Spleen (tissue), 11 donors: ENCODE measurements around the gene HSBP1L1. TPM values are rescaled to one million over a fixed set of nuclear protein-coding genes. Genes with fewer than 3 reads are reported as not detected.

Experiments used
- DNase-seq: peaks from one replicate; pipeline ENCODE4 v3.0.0-alpha.2; 2020
- H3K27ac ChIP-seq, 8 donors: fragments of 200-600 bp; sonication (generic) in 7 of 8; 1 replicate in 4 of 8; 2 replicates in 4 of 8; pipeline versions ENCODE4 v1.5.0 to v1.8.0; 2016 to 2021; ENCODE audit warnings: inconsistent platforms in 4 of 8, mild to moderate bottlenecking in 4 of 8, moderate library complexity in 1 of 8
- H3K27me3 ChIP-seq, 7 donors: fragments of 200-600 bp; sonication (generic) in 6 of 7; replicated peaks in 1 of 7; 1 replicate in 4 of 7; 2 replicates in 3 of 7; pipeline versions ENCODE4 v1.5.0 to v1.8.0; 2016 to 2021; ENCODE audit warnings: inconsistent platforms in 3 of 7, mild to moderate bottlenecking in 1 of 7
- H3K36me3 ChIP-seq, 6 donors: fragments of 200-600 bp; sonication (generic) in 5 of 6; 1 replicate in 4 of 6; 2 replicates in 2 of 6; pipeline versions ENCODE4 v1.5.0 to v1.8.0; 2016 to 2021; ENCODE audit warnings: inconsistent platforms in 2 of 6
- H3K4me1 ChIP-seq, 6 donors: fragments of 200-600 bp; sonication (generic) in 5 of 6; 1 replicate in 3 of 6; 2 replicates in 3 of 6; pipeline versions ENCODE4 v1.5.0 to v1.8.0; 2016 to 2021; ENCODE audit warnings: inconsistent platforms in 3 of 6
- H3K4me3 ChIP-seq, 8 donors: fragments of 200-600 bp; sonication (generic) in 7 of 8; 1 replicate in 4 of 8; 2 replicates in 4 of 8; pipeline versions ENCODE4 v1.5.0 to v1.8.0; 2016 to 2021; ENCODE audit warnings: inconsistent platforms in 4 of 8, mild to moderate bottlenecking in 4 of 8, moderate library complexity in 2 of 8
- H3K9me3 ChIP-seq, 8 donors: fragments of 200-600 bp; sonication (generic) in 7 of 8; 1 replicate in 4 of 8; 2 replicates in 4 of 8; pipeline versions ENCODE4 v1.5.0 to v1.8.0; 2016 to 2021; ENCODE audit warnings: inconsistent platforms in 4 of 8
- CTCF ChIP-seq, 11 experiments: fragments of 200-600 bp in 7 of 11; fragments of 450-650 bp in 4 of 11; sonication (generic) in 4 of 11; IDR thresholded peaks in 8 of 11; conservative IDR thresholded peaks in 3 of 11; 1 replicate in 7 of 11; 2 replicates in 4 of 11; pipeline versions ENCODE4 v1.4.0 to v1.8.0; 2016 to 2021; ENCODE audit warnings: antibody characterized with exemption in 11 of 11, inconsistent platforms in 4 of 11, mild to moderate bottlenecking in 1 of 11
- POLR2A ChIP-seq, 3 donors: fragments of 450-650 bp; IDR thresholded peaks; one replicate each; pipeline ENCODE4 v1.5.1; 2017; ENCODE audit warnings: antibody characterized with exemption in 3 of 3, mild to moderate bottlenecking in 1 of 3
- POLR2AphosphoS5 ChIP-seq, 3 donors: sonication (generic); formaldehyde crosslinking; IDR thresholded peaks; one replicate each; pipeline ENCODE4 v1.5.1; 2017; ENCODE audit warnings: antibody characterized with exemption in 3 of 3
- WGBS, 5 donors: extraction: QIAGEN DNeasy Blood & Tissue Kit in 3 of 5; methylation state at CpG; one replicate each; pipeline versions ENCODE4 v1.1.5 to v1.1.7; 2013 to 2018; 5-methylcytosine and 5-hydroxymethylcytosine counted together
- intact Hi-C: fragments of 100-400 bp; cut with DNase I; formaldehyde crosslinking; loops from one replicate; pipeline ENCODE4 v1.15.0; 2023; ENCODE audit warnings: low total_unique reads
- polyA plus RNA-seq, 3 donors: library from polyadenylated mRNA; stranded (reverse); fragments of 200-250 nt; gene quantifications; one replicate each; pipeline ENCODE4 v1.2.1, GENCODE V29; 2013
- total RNA-seq, 7 donors: library from RNA; depleted of rRNA in 3 of 7; stranded (reverse); fragments of >200 nt in 3 of 7; fragmentation: NEBNext Ultra II Directional in 4 of 7; extraction: Animal tissue kit (Norgen Biotek cat#: 25700) in 4 of 7; gene quantifications; one replicate each; pipeline versions ENCODE4 v1.1.0 to v1.2.1, GENCODE V29; 2016 to 2021
- donor health status: healthy with polysubstance abuse.
- donor health status: DM: no; HTN: no; CAD: no; lungs with moderate emphysema.
- donor health status: DM: no; HTN: no; CAD: no.
- donor health status: Bipolar disorder and iron deficiency.
- donor health status: healthy.
- donor health status: DM: no; HTN: no; CAD: no.
- donor health status: DM: yes; HTN: yes; CAD: no.

Gene HSBP1L1
- total and polyA plus RNA-seq, 10 donors = 10.0 to 36.4 (median 18.8) TPM

DNA sequence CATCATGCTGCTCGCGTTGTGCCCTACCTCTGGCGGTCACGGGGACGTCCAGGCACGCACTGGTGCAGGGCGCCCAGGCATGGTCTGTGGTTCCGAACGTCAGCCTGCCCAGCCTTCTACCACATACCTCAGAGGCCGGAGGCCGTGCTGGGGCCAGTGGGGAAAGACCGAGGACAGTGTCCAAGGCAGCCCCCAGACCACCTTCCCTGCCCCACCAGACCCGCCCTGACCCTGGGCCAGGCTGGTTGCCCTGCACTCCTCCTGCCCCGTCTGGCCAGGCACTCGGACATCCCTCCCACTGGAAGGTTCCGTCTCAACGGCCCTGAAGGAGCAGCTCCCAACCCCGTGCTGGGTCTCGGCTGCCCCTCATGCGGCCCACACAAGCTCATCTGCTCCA is 45.8 kb upstream of the HSBP1L1 start:
- 94 to 98% (median 97%) methylated on average over 8 to 20 of the region's 20 CpGs for WGBS, 5 donors
- intact Hi-C loops = no loop called here
- Histone ChIP-seq H3K27ac (no peak overlapping the region), H3K36me3 (peaks cover 2 to 72% (median 37%) of the 10 kb centered on the region in 6 donors), H3K4me1 (peaks cover 0 to 14% (median under 1%) of the 10 kb centered on the region in 6 donors), H3K27me3 (no peaks in the 10 kb centered on the region), H3K4me3 (no peak overlapping the region), H3K9me3 (peaks cover 0 to 9% (median 0%) of the 10 kb centered on the region in 8 donors)
- TF ChIP-seq POLR2AphosphoS5 (IDR thresholded peaks at IDR 0.05) (peak in 1 of 3 donors; percentile 47), POLR2A (IDR thresholded peaks at IDR 0.05) (no peak), CTCF (IDR thresholded peaks at IDR 0.05 in 8 of 11, conservative IDR thresholded peaks at IDR 0.05 in 3 of 11) (no peak)
- DNase-seq = peak; percentile 64

DNA sequence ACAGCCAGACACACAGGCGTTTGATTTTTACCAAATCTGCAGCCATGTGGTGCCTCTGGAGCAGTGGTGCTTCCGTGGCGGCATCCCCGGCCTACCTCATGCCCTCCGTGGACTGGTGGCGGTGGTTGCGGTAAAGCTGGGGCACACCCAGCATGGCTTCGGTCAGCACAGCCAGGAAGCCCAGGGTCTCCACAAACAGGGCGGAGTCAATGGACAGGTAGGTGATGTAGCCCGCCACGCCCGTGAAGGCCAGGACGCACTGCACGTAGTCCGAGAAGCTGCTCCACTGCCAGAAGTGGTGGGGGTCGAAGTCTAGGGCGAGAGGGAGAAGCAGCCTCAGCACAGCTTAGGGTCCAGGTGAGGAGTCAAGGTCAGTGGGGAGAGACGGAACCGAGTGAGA is 45.4 kb upstream of the HSBP1L1 start:
- Histone ChIP-seq H3K27ac (no peak overlapping the region), H3K4me3 (no peak overlapping the region), H3K36me3 (peaks cover 2 to 72% (median 39%) of the 10 kb centered on the region in 6 donors), H3K4me1 (peaks cover 0 to 9% (median 0%) of the 10 kb centered on the region in 6 donors), H3K27me3 (no peaks in the 10 kb centered on the region), H3K9me3 (peaks cover 0 to 10% (median 0%) of the 10 kb centered on the region in 8 donors)
- peak; percentile 64 for DNase-seq
- 95 to 97% (median 97%) methylated on average over 19 of the region's 19 CpGs for WGBS, 5 donors
- TF ChIP-seq CTCF (IDR thresholded peaks at IDR 0.05 in 8 of 11, conservative IDR thresholded peaks at IDR 0.05 in 3 of 11) (no peak), POLR2A (IDR thresholded peaks at IDR 0.05) (no peak), POLR2AphosphoS5 (IDR thresholded peaks at IDR 0.05) (no peak)
- intact Hi-C loops = no loop called here

DNA sequence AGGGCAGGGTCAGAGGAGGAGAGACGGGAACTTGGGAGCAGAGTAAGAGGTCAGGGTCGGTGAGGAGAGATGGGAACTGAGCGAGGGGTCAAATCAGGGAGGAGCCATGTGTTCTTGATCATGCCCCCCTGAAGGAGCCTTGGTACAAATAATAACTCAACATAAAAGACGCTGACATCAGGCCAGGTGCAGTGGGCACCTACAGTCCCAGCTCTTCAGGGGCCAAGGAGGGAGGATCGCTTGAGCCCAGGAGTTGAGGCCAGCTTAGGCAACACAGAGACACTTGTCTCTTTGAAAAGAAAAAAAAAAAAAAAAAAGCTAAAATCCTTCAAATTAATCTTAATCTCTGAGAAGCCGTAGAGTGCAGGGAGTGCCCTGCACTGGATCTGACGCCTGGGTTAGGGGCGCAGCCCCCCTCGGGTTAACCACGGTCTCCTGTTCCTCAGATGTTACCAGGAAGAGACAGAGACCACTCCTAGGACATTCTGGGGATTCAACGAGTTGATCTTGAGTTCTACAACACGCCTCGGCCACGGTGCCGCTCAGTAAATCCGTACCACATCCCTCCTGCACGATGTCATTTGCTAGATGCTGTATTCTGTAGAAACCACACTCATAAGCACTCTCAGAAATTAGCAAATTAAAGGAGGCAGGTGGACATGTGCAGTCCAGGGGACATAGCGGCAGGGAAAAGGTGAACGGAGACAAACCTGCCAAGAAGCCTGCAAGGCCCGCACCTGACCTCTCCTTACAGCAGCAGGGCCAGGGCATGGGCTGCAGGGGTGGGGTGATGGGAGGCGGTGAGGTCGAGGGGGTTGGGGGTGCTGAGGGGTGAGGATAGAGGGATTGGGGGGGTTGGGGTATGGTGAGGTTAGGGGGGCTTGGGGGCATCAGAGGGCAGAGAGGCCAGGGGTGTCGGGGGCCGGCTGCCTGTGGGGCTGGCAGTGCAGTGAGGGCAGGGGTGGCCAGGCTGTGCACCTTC is 42.2 kb upstream of the HSBP1L1 start:
- 94 to 98% (median 96%) methylated on average over 22 to 24 of the region's 24 CpGs for WGBS, 5 donors
- DNase-seq = peak; percentile 27
- intact Hi-C loops = no loop called here

DNA sequence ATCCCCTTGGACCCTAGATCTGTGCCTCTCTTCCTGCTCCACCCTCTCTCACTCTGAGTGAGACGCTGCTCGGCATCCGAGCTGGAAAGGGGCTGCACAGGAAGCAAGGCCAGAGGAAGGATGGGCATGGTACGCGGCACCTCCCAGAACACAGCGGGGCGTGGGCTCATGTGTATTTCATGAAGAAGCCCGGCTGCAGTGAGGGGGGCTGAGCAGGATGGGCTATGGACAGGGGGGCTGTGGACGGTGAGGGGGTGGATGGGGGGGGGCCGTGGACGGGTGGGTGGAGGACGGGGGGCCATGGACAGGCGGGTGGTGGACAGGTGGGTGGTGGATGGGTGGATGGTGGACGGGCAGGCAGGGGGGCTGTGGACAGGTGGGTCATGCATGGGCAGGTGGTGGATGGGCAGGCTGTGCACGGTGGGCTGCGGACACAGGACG is 41.5 kb upstream of the HSBP1L1 start:
- H3K4me3 ChIP-seq = no peak overlapping the region
- H3K27ac ChIP-seq = no peak overlapping the region
- peaks cover 5 to 71% (median 27%) of the 10 kb centered on the region in 6 donors for H3K36me3 ChIP-seq
- H3K4me1 ChIP-seq = peaks cover 0 to 13% (median 0%) of the 10 kb centered on the region in 6 donors
- no peak for TF ChIP-seq CTCF (IDR thresholded peaks at IDR 0.05 in 8 of 11, conservative IDR thresholded peaks at IDR 0.05 in 3 of 11)
- TF ChIP-seq POLR2AphosphoS5 (IDR thresholded peaks at IDR 0.05) = no peak
- TF ChIP-seq POLR2A (IDR thresholded peaks at IDR 0.05) = no peak
- H3K27me3 ChIP-seq = no peaks in the 10 kb centered on the region
- 79 to 94% (median 84%) methylated on average over 16 to 17 of the region's 17 CpGs for WGBS, 5 donors
- peaks cover 0 to 4% (median 0%) of the 10 kb centered on the region in 8 donors for H3K9me3 ChIP-seq
- peak; percentile 49 for DNase-seq
- intact Hi-C loops = no loop called here

More for the DNA sequence above, 42.2 kb upstream of the HSBP1L1 start:
- peaks cover 5 to 70% (median 28%) of the 10 kb centered on the region in 6 donors for H3K36me3 ChIP-seq
- TF ChIP-seq POLR2AphosphoS5 (IDR thresholded peaks at IDR 0.05) = no peak
- no peak overlapping the region for H3K27ac ChIP-seq
- H3K4me1 ChIP-seq = peaks cover 0 to 13% (median 0%) of the 10 kb centered on the region in 6 donors
- H3K9me3 ChIP-seq = peaks cover 0 to 4% (median 0%) of the 10 kb centered on the region in 8 donors
- no peaks in the 10 kb centered on the region for H3K27me3 ChIP-seq
- no peak overlapping the region for H3K4me3 ChIP-seq
